Activated CD8-positive, alpha-beta memory T cell treated with anti-CD3 and anti-CD28 coated beads for 36 hours (primary cell): ENCODE data around the gene KCTD4. TPM values are rescaled to one million over a fixed set of nuclear protein-coding genes. Genes with fewer than 3 reads are reported as not detected.
"Not testable (repeated sequence)": the region's sequence is repeated elsewhere in the genome, so short reads cannot be mapped to it uniquely, and the experiment has no call there.

Experiments used
- CTCF ChIA-PET: fragments of 350-600 bp; sonication (Branson Sonifier 250); formaldehyde crosslinking; loops from one replicate; lab custom pipeline; 2021; ENCODE audit warnings: antibody characterized with exemption; lab: Charles Lee
- POLR2A ChIA-PET: fragments of 350-600 bp; sonication (Branson Sonifier 250); formaldehyde crosslinking; loops from one replicate; lab custom pipeline; 2021; ENCODE audit warnings: antibody characterized with exemption; lab: Charles Lee
- total RNA-seq, 2 experiments: library from RNA; stranded (reverse); gene quantifications; one replicate each; pipeline ENCODE4 v1.2.3, GENCODE V29; 2021

KCTD4 gene
- not detected for total RNA-seq

DNA sequence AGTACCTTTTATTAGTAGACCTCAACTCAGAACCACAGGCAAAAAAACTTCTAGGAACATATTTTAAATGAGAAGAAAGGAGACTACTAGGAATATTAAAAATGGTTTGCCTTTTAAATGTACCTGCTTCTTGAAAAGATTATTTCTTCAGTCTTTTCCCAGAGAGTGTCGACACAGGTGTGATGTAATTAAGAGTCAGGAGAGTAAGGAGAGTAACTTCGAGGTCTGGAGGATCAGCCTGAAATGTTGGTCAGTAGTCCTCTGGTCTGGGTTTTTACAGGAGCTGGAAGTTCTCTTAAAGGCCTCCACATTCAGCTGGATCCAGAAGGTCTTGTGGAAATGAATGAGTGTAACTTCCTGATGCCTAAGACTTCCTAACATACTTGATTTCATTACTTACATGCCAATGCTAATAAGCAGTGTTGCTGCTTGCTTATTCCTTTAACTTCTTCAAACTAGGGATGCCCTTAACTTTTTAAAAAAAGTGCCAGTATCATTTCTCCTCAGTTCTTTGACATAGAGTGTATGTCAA lies at the start of gene KCTD4:
KCTD4 (minus strand) TSS at position 345 of the 532 bp plus-strand sequence. CDS start 6,478 bp downstream, outside the sequence.
- ChIA-PET POLR2A (no interaction called here), CTCF (no interaction called here)

DNA sequence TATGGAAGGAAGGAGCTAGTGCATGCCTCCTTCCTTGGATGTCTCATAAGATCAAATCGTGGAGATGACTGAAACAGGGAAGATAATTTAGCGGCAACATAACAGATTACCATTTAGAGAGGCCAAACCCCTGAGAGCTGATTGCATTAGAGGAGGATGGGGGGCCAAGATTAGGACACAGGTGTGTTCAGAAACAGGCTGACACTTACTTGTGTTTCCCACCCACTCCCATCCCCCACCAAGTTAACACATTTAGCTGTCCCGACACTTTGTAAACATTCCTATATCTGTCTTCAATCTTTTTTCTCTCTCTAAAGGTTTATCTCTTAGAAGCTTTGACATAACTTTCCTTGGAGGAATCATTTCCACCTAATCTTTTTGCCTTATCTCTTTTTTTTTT lies 48.8 kb upstream of the KCTD4 start:
- POLR2A ChIA-PET: no interaction called here
- CTCF ChIA-PET: no interaction called here

DNA sequence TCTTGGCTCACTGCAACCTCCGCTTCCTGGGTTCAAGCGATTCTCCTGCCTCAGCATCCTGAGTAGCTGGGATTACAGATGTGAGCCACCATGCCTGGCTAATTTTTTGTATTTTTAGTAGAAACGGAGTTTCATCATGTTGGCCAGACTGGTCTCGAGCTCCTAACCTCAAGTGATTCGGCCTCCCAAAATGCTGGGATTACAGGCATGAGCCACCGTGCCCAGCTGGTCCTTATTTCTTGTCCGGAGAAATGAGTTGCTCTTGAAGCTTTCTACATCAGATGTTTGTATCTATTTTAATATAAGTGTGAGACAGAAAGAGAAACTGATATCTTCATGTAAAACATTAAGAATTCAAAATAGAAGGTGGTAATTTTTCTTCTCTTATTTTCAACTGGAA lies 43.9 kb upstream of the KCTD4 start:
- CTCF ChIA-PET: not testable (repeated sequence)
- POLR2A ChIA-PET: interaction anchor here (0.7 kb wide), 1 partner anchor 22 kb away, joined by 4 read pairs; no protein-coding TSS in a partner anchor

DNA sequence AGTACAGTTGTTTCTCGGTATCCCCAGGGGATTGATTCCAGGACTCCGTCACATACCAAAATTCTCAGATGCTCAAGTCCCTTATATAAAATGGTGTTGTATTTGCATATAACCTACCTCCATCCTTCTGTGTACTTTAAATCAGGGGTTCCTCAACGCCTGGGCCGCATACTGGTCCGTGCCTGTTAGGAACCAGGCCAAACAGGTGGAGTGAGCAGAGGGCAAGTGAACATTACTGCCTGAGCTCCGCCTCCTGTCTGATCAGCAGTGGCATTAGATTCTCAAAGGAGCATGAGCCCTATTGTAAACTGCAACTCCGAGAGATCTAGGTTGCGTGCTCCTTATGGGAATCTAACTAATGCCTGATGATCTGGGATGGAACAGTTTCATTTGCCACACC lies 42.2 kb upstream of the KCTD4 start:
- ChIA-PET POLR2A (no interaction called here), CTCF (no interaction called here)

DNA sequence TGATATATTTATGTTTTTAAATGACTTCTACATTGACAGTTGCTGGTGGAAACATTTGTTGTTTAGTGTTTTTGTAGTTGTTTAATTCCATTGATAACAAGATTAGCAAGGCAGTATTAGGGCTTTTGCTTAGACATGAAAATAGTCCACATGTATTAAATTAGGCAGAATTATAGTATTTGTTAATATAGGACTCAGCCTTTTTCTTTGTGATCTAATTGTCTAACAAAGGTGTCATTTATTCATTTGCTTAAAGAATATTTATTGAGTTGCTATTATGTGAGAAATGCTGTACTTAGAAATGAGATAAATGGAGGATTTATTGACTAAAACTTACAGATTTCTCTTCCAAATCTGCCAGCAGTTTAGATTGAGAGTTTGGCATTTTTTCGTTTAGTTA lies 41.7 kb upstream of the KCTD4 start:
- CTCF ChIA-PET: no interaction called here

DNA sequence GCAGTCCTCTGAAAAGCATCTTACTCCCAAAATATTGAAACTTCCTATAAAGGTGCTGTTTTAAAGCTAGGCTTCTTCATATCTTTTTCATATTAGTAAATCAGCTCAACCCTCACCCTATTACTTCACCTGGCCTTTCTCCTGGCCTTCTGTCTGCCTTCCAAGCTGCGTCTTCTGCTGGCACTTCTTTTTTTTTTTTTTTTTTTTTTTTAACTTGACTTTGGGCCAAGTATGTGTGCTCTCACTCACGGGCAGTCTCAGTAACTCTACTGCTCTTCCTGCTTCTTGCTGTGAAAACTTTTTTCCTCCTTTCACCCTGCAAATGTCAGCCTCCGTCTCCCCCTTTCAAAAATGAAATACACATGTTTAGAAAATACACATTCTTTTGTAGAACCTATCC lies 41.2 kb upstream of the KCTD4 start:
- POLR2A ChIA-PET: no interaction called here
- CTCF ChIA-PET: no interaction called here

More for the DNA sequence above, 41.7 kb upstream of the KCTD4 start:
- POLR2A ChIA-PET: no interaction called here

DNA sequence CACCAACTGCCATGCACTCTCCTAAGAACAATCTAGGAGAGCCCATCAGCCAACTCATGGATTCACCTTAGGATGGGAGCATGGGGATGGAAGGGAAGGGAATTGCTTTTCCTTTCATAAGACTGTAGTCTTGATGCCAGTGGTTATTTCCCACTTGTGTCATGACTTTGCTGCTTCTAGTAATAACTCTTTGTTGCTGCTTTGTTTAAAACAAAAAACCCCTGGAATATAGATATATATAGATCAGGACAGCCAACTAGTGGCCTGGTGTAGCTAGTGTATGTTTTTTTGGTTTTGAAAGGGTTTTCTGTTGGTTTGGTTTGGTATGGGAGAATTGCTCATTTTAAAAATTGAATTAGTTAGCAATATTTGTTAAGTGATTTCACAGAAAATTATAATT lies 39.3 kb upstream of the KCTD4 start:
- POLR2A ChIA-PET: no interaction called here
- CTCF ChIA-PET: interaction anchor here (0.6 to 0.7 kb wide), 5 partner anchors 12 to 1674 kb away, joined by 3 to 6 read pairs (median 4); no protein-coding TSS in a partner anchor

DNA sequence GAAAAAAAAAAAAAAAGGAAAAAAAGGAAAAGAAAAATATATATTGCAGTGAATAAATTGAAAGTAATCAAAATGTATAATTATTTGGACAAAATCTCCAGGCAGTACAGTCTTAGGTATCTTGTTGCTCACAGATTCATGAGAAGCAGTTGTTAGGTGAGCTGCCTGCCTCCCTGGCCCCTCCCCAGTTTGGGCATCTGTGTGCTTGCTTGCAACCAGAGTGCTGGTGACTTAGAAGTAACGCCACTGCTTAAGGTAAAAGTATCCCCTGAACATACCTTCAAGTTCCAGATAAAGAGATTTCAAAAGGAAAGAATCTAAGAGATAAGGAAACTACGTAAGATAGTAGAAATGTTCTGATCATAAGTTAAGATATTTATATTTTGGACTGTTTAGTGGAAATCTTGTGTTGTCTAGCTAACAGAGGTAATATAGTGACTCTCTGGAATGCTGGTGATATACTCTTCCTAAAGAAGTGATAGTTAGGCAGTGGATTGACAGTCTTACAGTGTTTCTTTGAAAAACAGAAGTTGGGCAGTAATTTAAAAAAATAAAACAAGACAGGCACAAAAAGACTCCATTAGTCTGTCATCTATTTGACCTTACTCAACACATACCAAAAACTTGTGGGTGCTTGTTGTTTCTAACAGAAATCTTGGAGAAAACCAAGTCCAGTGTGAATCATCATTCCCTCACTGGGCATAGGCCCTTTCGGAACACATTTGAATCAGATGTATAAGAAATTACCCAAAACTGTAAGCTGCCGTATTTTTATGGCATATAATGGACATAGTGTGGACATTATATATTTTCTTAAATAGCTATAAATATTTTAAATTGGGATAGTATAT lies 38.3 kb upstream of the KCTD4 start:
- ChIA-PET POLR2A (no interaction called here), CTCF (interaction anchor here (0.6 to 0.7 kb wide), 4 partner anchors 11 to 1675 kb away, joined by 3 to 6 read pairs (median 4); no protein-coding TSS in a partner anchor)

DNA sequence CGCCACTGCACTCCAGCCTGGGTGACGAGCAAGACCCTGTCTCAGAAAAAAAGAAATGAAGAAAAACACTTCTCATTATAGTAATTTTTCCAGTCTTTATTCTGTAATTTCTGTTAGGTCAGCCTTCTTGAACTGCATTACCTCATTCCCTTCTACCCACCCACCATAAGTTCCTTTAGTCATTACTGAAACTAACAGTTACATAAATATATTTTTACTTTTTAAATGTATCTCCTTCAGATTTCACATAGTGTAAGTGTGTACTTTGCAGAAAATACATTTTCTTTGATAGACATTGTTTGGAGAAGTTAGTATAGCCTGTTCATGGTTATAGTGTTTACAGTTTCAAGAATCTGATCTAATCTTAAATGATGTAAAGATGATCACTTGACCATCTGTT lies 31.7 kb upstream of the KCTD4 start:
- CTCF ChIA-PET: no interaction called here
- POLR2A ChIA-PET: no interaction called here

DNA sequence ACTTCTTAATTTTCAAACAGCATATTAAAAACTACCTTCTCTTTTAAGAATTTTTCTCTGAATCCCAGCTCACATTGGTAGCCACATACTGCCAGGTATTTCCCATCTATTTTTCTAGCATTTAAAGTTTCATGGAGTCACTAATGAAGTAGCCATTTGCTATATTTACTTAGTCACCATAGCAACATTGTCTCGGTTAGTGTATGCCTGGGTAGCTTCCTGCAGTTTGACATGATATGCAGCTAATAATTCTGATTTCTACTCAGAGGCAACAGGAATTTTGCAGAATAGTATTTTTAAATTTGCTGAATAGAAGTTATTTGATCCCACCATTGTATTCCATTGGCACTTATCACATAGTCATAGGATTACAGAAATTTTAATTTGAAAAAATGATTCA lies 30.9 kb upstream of the KCTD4 start:
- POLR2A ChIA-PET: no interaction called here
- CTCF ChIA-PET: no interaction called here

DNA sequence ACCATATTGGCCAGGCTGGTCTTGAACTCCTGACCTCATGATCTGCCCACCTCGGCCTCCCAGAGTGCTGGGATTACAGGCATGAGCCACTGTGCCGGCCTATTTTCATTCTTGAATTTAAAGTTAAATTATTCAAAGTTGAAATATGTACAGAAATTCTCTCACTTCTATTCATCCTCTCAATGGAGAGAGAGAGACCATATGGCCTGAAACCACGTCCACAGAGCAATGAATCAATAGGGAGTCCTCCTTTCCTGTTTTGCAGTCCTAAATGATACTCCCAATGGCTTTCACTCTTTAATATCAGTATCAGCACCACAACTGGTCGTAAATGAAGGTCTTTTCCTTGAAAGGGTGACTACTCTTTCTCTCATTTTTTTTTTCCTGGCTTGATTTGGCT lies 30.5 kb upstream of the KCTD4 start:
- POLR2A ChIA-PET: no interaction called here
- CTCF ChIA-PET: no interaction called here

DNA sequence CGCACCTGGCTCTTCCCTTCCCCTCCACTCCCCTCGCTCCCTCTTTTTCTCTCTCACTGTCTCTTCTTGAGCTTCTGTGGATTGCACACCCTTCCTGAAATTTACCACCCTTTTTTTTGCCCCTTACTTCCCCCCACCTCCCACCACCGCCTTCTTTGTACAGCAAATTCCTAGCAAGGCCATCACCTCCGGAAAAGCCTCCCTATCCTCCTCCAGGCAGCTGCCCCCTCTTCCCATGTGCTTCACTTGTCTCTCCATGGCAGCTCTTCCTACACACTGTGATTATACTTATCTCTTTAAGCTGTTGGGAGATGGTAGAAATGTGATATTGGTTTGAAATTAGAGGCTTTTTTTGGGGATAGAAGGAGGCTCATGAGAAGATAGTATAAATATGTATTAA lies 28.3 kb upstream of the KCTD4 start:
- ChIA-PET CTCF (interaction anchor here (0.7 kb wide), 2 partner anchors 28 to 267 kb away, joined by 3 read pairs; no protein-coding TSS in a partner anchor), POLR2A (no interaction called here)

DNA sequence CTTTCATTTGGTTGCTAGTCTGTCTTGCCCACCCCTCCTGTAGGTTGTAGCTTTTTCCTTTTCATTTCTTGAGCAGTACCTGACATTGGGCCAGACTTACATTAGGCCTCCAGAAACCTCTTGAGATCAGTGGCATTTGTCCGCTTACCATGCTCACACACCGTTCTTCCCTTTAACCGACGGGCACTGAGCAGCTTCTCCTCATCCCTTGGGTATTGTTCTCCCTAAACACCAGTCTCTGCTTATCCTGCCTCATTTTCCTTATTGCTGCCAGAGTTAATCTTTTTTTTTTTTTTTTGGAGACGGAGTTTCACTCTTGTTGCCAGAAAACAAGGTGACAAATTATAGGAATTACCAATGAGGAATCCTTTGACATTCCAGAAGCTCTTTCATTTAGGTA lies 27.2 kb upstream of the KCTD4 start:
- POLR2A ChIA-PET: no interaction called here
- CTCF ChIA-PET: interaction anchor here (0.7 kb wide), 1 partner anchor 12 kb away, joined by 3 read pairs; no protein-coding TSS in a partner anchor

DNA sequence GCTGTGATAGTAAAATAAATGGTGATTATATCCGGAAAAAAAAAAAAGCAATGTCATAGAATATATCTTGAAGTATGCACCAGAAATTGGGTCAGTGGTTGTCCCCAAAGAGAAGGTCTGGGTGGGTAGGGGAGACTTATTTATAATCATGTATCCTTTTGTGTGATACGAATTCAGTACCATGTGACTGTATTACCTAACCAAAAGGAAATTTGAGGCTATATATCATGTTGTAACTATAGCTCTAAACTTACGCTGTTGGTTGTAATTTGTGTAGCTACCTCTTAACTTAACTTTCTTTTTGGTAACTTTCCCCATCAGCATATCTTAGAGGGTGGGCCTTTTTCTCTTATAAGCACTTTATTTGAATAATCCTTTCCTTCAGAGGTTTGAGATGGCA lies 25.2 kb upstream of the KCTD4 start:
- ChIA-PET POLR2A (no interaction called here), CTCF (interaction anchor here (1.0 kb wide), 1 partner anchor 9 kb away, joined by 3 read pairs; no protein-coding TSS in a partner anchor)

DNA sequence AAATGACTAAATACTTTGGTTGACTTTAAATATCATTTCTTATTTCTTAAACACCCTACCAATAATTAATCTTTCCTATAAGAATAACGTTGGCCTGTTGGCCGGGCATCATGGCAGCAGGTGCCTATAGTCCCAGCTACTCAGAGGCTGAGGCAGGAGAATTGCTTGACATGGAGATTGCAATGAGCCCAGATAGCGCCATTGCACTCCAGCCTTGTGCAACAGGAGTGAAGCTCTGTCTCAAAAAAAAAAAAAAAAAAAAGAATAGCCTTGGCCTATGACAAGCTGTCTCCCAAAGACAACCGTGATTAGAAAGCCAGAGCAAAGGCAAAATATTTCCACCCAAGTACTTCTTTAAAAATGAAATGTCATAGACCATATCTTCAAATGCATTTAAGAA lies 24.5 kb upstream of the KCTD4 start:
- CTCF ChIA-PET: no interaction called here
- POLR2A ChIA-PET: no interaction called here

DNA sequence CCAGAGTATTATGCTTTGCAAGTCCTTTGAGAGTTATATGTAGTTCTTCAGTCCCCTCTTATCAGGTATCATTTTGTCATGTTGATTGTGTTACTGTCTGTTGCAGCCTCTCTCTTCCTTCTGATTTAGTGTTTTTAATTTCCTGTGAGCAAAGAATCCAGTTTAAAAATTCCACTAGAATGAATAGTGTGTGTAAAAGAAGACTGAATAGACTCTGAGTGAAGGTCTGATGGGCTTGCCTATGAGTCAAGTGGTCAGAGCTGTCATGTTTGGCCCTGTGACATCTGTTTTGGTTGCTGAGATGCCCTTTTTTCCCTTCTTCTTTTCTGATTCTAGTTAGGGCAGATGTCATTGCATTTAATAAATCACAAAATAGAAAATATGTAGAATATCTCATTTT lies 23.3 kb upstream of the KCTD4 start:
- ChIA-PET POLR2A (no interaction called here), CTCF (no interaction called here)

DNA sequence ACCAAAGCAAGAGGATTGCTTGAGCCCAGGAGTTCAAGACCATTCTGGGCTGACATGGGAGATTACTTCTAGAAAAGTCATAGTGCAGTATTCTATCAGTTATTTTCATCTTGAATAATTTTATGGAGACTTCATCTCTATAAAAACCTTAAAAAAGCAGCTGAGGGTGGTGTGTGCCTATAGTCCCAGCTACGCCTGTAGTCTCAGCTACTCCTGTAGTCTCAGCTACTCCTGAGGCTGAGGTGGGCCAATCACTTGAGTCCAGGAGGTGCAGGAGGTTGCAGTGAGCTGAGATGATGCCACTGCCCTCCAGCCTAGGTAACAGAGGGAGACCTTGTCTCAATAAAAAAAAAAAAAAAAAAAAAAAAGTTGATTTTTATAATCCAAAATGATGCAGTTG lies 22.1 kb upstream of the KCTD4 start:
- CTCF ChIA-PET: interaction anchor here (0.7 kb wide), 1 partner anchor 64 kb away, joined by 4 read pairs; no protein-coding TSS in a partner anchor
- POLR2A ChIA-PET: interaction anchor here (0.6 kb wide), 1 partner anchor 22 kb away, joined by 4 read pairs; no protein-coding TSS in a partner anchor

DNA sequence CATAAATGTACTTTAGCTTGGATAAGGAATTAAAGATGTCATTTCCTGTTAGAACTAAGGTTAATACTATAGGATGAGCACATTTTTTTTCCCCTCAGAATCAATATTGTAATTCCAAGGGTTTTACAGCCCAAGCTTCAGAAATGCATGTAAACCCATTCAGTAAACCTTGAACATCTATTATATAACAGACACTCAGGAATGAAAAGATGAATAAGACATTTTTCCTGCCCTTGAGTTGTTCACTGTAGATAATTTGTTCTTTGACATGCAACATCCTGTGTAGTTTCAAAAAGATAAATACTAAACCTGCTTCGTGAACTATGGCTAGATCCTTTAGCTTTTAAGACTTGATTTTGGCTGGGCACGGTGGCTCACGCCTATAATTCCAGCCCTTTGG lies 21.7 kb upstream of the KCTD4 start:
- CTCF ChIA-PET: interaction anchor here (0.7 kb wide), 1 partner anchor 65 kb away, joined by 4 read pairs; no protein-coding TSS in a partner anchor
- POLR2A ChIA-PET: interaction anchor here (0.6 kb wide), 1 partner anchor 23 kb away, joined by 4 read pairs; no protein-coding TSS in a partner anchor

DNA sequence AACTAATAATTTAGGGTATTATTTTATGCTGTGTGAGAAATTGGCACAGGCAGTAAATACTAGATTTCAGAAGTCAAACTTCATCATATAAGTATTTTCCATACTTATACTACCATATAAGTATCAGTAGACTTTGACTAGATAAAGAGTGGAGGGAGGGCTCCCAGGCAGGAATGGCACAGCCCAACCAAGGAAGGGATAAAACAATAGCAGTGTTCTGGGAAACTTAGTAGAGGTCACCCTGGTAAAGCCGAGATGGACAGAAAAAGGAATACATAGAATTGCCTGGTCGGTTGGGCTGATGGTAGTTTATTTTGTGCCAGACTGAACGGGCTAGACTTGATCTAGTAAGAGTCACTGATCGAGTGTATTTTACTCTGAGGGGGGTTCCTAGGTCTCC lies 19.6 kb upstream of the KCTD4 start:
- POLR2A ChIA-PET: no interaction called here
- CTCF ChIA-PET: no interaction called here

DNA sequence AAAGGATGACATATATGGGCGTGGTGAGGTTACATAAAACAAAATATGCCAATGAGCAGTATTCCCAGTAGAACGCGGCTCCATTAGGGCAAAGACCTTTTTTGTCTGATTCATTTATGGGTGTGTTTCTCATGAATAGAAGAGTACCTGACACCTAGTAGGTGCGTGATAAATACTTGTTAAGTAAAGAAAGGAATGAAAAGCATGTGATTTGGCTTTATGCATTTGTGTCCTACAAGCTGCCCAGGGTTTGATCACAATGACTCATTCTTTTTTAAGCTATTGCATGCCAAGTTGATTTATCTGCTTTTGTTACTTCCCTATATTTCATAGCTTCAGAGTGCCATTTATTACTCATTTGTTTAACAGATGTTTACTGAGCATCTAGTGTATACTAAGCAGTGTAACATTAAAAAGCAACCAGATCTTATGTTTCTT lies 19.1 kb upstream of the KCTD4 start:
- POLR2A ChIA-PET: no interaction called here
- CTCF ChIA-PET: no interaction called here
